HepG2 (cell line): ENCODE measurements around the gene MYO5B.

Experiments used
- TAF1 ChIP-seq: sonication (generic); formaldehyde crosslinking; IDR thresholded peaks from 2 replicates; pipeline ENCODE4 v1.4.0; 2020; ENCODE audit warnings: missing genetic modification reagents
- ZNF639 ChIP-seq: conservative IDR thresholded peaks from 2 replicates; pipeline ENCODE4 v1.6.1; 2018; ENCODE audit warnings: missing genetic modification reagents
- TF ChIP-seq, protein P1 (sequence below): sonication (generic); formaldehyde crosslinking; IDR thresholded peaks from 2 replicates; pipeline ENCODE4 v1.5.0; 2020; ENCODE audit warnings: mild to moderate bottlenecking, missing genetic modification reagents, moderate library complexity

- TF ChIP-seq, protein P1, sequence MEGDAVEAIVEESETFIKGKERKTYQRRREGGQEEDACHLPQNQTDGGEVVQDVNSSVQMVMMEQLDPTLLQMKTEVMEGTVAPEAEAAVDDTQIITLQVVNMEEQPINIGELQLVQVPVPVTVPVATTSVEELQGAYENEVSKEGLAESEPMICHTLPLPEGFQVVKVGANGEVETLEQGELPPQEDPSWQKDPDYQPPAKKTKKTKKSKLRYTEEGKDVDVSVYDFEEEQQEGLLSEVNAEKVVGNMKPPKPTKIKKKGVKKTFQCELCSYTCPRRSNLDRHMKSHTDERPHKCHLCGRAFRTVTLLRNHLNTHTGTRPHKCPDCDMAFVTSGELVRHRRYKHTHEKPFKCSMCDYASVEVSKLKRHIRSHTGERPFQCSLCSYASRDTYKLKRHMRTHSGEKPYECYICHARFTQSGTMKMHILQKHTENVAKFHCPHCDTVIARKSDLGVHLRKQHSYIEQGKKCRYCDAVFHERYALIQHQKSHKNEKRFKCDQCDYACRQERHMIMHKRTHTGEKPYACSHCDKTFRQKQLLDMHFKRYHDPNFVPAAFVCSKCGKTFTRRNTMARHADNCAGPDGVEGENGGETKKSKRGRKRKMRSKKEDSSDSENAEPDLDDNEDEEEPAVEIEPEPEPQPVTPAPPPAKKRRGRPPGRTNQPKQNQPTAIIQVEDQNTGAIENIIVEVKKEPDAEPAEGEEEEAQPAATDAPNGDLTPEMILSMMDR: no peak
- TF ChIP-seq ZNF639 (CRISPR knock-in tag) (no peak), TAF1 (CRISPR knock-in tag) (no peak)
Observed at GRCh38 chr18:50172367-50172766, 22.6 kb downstream of the MYO5B start.
